ENCODE measurements around the gene FAM107B. TPM values are rescaled to one million over a fixed set of nuclear protein-coding genes. Genes with fewer than 3 reads are reported as not detected.
A peak's percentile ranks its signal among the peaks of the same experiment; 100 is the strongest.

FAM107B gene
- total and polyA plus RNA-seq, 2 experiments from 2014 or later = 3.4 to 5.2 TPM

GRCh38 chr10:14701466-14701865 is 73.2 kb downstream of the FAM107B start:
- TF ChIP-seq EZH2 (IDR thresholded peaks at IDR 0.05; ENCODE audit: insufficient read depth, poor library complexity, severe bottlenecking) (no peak), EZH2phosphoT487 (IDR thresholded peaks at IDR 0.05; ENCODE audit: insufficient read depth, low read depth) (no peak)
- Histone ChIP-seq H4K20me1 (ENCODE audit: insufficient read depth) (no peaks in the 10 kb centered on the region), H3K36me3 (ENCODE audit: low read depth) (no peaks in the 10 kb centered on the region), H3K4me3 (no peak overlapping the region), H3K79me2 (ENCODE audit: insufficient read depth) (no peaks in the 10 kb centered on the region), H3K9me3 (ENCODE audit: low read depth) (no peaks in the 10 kb centered on the region), H3K4me1 (ENCODE audit: insufficient read depth) (peaks cover 10% of the 10 kb centered on the region), H3K27ac (no peak overlapping the region), H2AFZ (no peak overlapping the region), H3K27me3 (replicated peaks; ENCODE audit: insufficient read depth) (peaks cover 12% of the 10 kb centered on the region; the same call in 1 of the 2 replicates), H3K9ac (no peak overlapping the region), H3F3A (ENCODE audit: insufficient read depth) (no peaks in the 10 kb centered on the region), H3K9me2 (ENCODE audit: insufficient read depth) (no peaks in the 10 kb centered on the region), H3K4me2 (ENCODE audit: unreplicated experiment) (no peak overlapping the region)
- in situ Hi-C loops (cut with MboI) = no loop called here
- WGBS, 2 experiments (ENCODE audit: low coverage in 1 of 2, low lambda C conversion rate in 2 of 2, missing lambda C conversion rate in 2 of 2) = 66 to 69% methylated on average over 7 of the region's 7 CpGs
- DNase-seq = peak; percentile 5

DNA sequence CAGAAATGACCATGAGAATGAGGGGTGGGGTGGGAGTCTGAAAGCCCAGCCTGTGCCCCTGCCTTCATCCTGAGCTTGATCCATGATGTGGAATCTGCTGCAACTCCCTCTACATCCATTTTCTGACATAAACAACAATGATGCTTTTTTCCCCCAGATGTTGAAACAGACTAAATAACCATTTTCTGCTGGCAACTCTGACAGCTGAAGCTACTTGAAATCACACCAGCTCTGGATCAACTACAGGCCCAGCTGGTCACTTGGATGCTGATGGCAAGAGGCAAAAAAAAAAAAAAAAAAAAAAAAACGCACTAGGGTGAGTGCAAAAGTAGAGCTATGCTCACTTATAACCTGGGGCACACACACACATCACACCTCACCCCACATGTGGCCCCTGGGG is 74.2 kb downstream of the FAM107B start:
- no peaks in the 10 kb centered on the region for H3K9me2 ChIP-seq (ENCODE audit: insufficient read depth)
- H3F3A ChIP-seq (ENCODE audit: insufficient read depth) = no peaks in the 10 kb centered on the region
- H3K4me3 ChIP-seq = no peak overlapping the region
- no peak for TF ChIP-seq EZH2 (IDR thresholded peaks at IDR 0.05; ENCODE audit: insufficient read depth, poor library complexity, severe bottlenecking)
- no peak for TF ChIP-seq EZH2phosphoT487 (IDR thresholded peaks at IDR 0.05; ENCODE audit: insufficient read depth, low read depth)
- no peaks in the 10 kb centered on the region for H3K9me3 ChIP-seq (ENCODE audit: low read depth)
- 0% methylated on average over 1 of the region's 1 CpG for WGBS, 2 experiments (ENCODE audit: low coverage in 1 of 2, low lambda C conversion rate in 2 of 2, missing lambda C conversion rate in 2 of 2)
- H3K27ac ChIP-seq = no peak overlapping the region
- H3K4me2 ChIP-seq (ENCODE audit: unreplicated experiment) = no peak overlapping the region
- in situ Hi-C loops (cut with MboI) = no loop called here
- H3K4me1 ChIP-seq (ENCODE audit: insufficient read depth) = peaks cover 10% of the 10 kb centered on the region
- H3K79me2 ChIP-seq (ENCODE audit: insufficient read depth) = no peaks in the 10 kb centered on the region
- H2AFZ ChIP-seq = no peak overlapping the region
- DNase-seq = no peak
- H4K20me1 ChIP-seq (ENCODE audit: insufficient read depth) = no peaks in the 10 kb centered on the region
- H3K9ac ChIP-seq = no peak overlapping the region
- no peaks in the 10 kb centered on the region for H3K36me3 ChIP-seq (ENCODE audit: low read depth)
- H3K27me3 ChIP-seq (replicated peaks; ENCODE audit: insufficient read depth) = peaks cover 12% of the 10 kb centered on the region; the same call in 1 of the 2 replicates

DNA sequence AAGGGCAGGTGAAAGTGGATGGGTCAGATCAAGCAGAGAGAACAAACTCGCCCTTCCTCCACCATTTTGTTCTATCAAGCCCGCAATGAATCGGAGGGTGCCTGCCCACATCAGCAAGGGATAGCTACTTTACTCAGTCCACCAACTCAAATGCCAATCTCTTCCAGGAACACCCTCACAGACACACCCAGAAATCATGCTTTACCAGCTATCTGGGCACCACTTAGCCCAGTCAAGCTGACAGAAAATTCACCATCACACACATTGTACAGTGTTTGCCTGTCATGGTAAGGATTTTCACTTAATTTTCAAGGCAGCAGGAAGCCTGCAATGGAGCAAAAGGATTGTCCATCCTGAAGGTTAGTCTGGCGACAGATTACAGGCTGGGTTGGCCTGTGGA is 75.2 kb downstream of the FAM107B start:
- Histone ChIP-seq H3K27me3 (replicated peaks; ENCODE audit: insufficient read depth) (peaks cover 12% of the 10 kb centered on the region; the same call in 1 of the 2 replicates), H3K4me3 (no peak overlapping the region)
- in situ Hi-C loops (cut with MboI) = no loop called here

GRCh38 chr10:14698829-14699170 is 75.9 kb downstream of the FAM107B start:
- H3K9ac ChIP-seq = no peak overlapping the region
- H2AFZ ChIP-seq = no peak overlapping the region
- H3K9me3 ChIP-seq (ENCODE audit: low read depth) = no peaks in the 10 kb centered on the region
- H3K4me3 ChIP-seq = no peak overlapping the region
- H3K9me2 ChIP-seq (ENCODE audit: insufficient read depth) = no peaks in the 10 kb centered on the region
- no peaks in the 10 kb centered on the region for H3K79me2 ChIP-seq (ENCODE audit: insufficient read depth)
- H3K27ac ChIP-seq = no peak overlapping the region
- peaks cover 12% of the 10 kb centered on the region; the same call in 1 of the 2 replicates for H3K27me3 ChIP-seq (replicated peaks; ENCODE audit: insufficient read depth)
- no peaks in the 10 kb centered on the region for H3F3A ChIP-seq (ENCODE audit: insufficient read depth)
- in situ Hi-C loops (cut with MboI) = no loop called here
- no peaks in the 10 kb centered on the region for H3K36me3 ChIP-seq (ENCODE audit: low read depth)
- peaks cover 10% of the 10 kb centered on the region for H3K4me1 ChIP-seq (ENCODE audit: insufficient read depth)
- 18 to 19% methylated on average over 3 of the region's 3 CpGs for WGBS, 2 experiments (ENCODE audit: low coverage in 1 of 2, low lambda C conversion rate in 2 of 2, missing lambda C conversion rate in 2 of 2)
- TF ChIP-seq EZH2phosphoT487 (IDR thresholded peaks at IDR 0.05; ENCODE audit: insufficient read depth, low read depth) = no peak
- TF ChIP-seq EZH2 (IDR thresholded peaks at IDR 0.05; ENCODE audit: insufficient read depth, poor library complexity, severe bottlenecking) = no peak
- no peak for DNase-seq
- no peaks in the 10 kb centered on the region for H4K20me1 ChIP-seq (ENCODE audit: insufficient read depth)
- H3K4me2 ChIP-seq (ENCODE audit: unreplicated experiment) = peak overlapping the region; percentile 22

More for the DNA sequence above, 75.2 kb downstream of the FAM107B start:
- Histone ChIP-seq H3K9me3 (ENCODE audit: low read depth) (no peaks in the 10 kb centered on the region), H3K4me2 (ENCODE audit: unreplicated experiment) (no peak overlapping the region), H3F3A (ENCODE audit: insufficient read depth) (no peaks in the 10 kb centered on the region), H3K9me2 (ENCODE audit: insufficient read depth) (no peaks in the 10 kb centered on the region), H3K36me3 (ENCODE audit: low read depth) (no peaks in the 10 kb centered on the region), H4K20me1 (ENCODE audit: insufficient read depth) (no peaks in the 10 kb centered on the region), H3K4me1 (ENCODE audit: insufficient read depth) (peaks cover 10% of the 10 kb centered on the region), H3K27ac (no peak overlapping the region), H3K79me2 (ENCODE audit: insufficient read depth) (no peaks in the 10 kb centered on the region), H3K9ac (no peak overlapping the region), H2AFZ (no peak overlapping the region)
- WGBS, 2 experiments (ENCODE audit: low coverage in 1 of 2, low lambda C conversion rate in 2 of 2, missing lambda C conversion rate in 2 of 2) = 97 to 98% methylated on average over 4 of the region's 4 CpGs
- no peak for TF ChIP-seq EZH2 (IDR thresholded peaks at IDR 0.05; ENCODE audit: insufficient read depth, poor library complexity, severe bottlenecking)
- DNase-seq = no peak

Measured in GM23248 (cell line).